T-helper 1 cell (primary cell): Measurements from ENCODE around the gene QRSL1.
"Not testable (repeated sequence)": the region's sequence is repeated elsewhere in the genome, so short reads cannot be mapped to it uniquely, and the experiment has no call there.

ENCODE experiments used
- DNase-seq, 5 donors: peaks; one replicate each; pipeline ENCODE4 v3.0.0-alpha.2; 2012 to 2020
- total RNA-seq, 4 donors: gene quantifications; one replicate each; lab custom pipeline; 2026; lab: John Stamatoyannopoulos, UW

The QRSL1 gene, protein sequence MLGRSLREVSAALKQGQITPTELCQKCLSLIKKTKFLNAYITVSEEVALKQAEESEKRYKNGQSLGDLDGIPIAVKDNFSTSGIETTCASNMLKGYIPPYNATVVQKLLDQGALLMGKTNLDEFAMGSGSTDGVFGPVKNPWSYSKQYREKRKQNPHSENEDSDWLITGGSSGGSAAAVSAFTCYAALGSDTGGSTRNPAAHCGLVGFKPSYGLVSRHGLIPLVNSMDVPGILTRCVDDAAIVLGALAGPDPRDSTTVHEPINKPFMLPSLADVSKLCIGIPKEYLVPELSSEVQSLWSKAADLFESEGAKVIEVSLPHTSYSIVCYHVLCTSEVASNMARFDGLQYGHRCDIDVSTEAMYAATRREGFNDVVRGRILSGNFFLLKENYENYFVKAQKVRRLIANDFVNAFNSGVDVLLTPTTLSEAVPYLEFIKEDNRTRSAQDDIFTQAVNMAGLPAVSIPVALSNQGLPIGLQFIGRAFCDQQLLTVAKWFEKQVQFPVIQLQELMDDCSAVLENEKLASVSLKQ
- total RNA-seq, result 12.7 to 19.5 (median 19.1) reads per million in 4 donors

DNA sequence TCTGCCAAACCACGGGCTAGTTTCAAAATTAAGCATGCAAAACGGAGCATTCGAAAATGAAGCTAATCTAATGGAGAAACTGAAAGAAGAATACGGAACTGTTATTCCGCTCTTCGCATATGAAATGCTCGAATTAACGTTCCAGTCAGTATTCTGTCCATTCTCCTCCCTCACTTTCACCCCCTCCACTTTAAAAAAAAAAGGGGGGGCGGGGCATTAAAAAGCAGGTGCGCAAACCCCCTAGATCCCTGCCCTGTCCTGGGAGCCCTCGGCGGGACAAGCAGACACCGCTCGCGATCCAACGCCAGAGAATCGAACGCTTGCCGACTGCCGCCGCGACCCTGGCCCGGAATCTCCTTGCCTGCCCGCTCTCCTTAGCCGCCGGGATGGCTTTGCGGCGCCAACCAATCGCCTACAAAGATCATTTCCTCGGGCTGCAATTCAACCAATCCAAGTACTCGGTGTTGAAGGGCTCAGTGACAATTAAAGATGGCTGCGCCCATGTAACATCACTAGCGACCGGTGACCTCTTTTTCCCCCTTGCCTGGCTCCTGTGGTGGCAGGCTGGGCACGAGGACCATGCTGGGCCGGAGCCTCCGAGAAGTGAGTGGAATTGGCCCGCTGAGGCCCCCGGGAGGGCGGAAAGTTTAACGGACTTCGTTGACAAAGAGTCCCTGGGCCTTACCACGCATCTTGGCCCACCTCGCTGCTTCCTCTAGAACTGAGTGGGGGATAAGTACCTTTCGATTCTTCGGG lies at the start of gene QRSL1, which contains the start of gene RTN4IP1:
Gene QRSL1 (plus strand): TSS at position 476 of the 756 bp plus-strand sequence. CDS start 104 bp downstream, at position 580.
Gene RTN4IP1 (minus strand): TSS at position 396 of the 756 bp plus-strand sequence. CDS start 477 bp downstream, outside the sequence.
- DNase-seq, result peak; percentile 63 to 92 (median 80)

DNA sequence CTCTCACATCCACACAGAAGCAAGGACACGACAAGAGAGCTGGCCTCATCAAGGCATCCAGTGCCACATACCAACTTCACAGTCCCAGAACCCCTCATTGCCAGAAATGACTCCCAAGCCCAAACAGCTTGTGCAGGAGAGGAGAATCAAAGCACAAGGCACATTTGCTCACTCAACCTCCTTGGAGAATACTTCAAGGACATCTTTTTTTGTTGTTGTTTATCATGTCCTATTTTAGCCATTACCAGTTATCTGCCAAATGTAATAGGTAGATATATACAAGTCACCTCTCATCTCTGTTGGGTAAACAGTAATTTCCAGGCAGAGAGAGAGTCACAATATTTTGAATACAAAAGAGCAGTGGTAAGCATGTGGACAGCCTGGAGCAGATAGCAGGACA lies 47.9 kb upstream of the QRSL1 start:
- DNase-seq, result no peak

DNA sequence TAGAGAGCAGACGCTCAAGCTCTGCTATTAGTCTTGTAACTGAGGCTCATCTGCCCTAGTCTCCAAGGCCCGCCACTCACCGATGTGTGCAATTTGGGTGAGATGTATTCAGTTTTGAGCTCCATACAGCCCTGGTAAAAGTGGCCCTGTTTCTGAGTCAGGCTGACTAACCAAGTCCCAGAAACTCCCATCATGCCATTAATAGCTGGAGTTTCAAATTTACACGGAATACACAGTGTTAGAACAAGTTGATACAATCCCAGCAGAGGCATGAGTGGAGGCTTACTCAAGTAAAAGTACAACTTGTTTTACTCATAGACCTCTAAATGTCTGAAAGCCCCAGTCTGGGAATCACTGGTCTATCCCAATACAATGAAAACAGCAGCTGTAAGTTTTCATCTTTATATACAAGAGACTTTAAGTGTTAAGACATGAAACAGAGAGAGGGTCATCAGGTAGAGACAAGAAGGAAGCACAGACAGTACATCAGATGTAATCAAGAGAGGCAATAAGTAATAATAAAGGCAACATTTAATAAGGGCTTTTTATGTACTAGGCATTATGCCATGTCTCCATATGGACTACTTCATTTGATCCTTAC lies 42.5 kb upstream of the QRSL1 start:
- no peak for DNase-seq

DNA sequence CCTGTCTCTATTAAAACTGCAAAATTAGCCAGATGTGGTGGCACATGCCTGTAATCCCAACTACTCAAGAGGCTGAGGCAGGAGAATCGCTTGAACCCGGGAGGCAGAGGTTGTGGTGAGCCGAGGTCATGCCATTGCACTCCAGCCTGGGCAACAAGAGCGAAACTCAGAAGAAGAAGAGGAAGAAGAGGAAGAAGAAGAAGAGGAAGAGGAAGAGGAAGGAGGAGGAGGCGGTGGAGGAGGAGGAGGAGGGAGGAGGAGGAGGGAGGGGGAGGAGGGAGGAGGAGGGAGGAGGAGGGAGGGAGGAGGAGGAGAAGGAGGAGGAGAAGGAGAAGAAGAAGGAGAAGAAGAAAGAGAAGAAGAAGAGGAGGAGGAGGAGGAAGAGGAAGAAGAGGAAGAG lies 40.4 kb upstream of the QRSL1 start:
- DNase-seq, result not testable (repeated sequence)

DNA sequence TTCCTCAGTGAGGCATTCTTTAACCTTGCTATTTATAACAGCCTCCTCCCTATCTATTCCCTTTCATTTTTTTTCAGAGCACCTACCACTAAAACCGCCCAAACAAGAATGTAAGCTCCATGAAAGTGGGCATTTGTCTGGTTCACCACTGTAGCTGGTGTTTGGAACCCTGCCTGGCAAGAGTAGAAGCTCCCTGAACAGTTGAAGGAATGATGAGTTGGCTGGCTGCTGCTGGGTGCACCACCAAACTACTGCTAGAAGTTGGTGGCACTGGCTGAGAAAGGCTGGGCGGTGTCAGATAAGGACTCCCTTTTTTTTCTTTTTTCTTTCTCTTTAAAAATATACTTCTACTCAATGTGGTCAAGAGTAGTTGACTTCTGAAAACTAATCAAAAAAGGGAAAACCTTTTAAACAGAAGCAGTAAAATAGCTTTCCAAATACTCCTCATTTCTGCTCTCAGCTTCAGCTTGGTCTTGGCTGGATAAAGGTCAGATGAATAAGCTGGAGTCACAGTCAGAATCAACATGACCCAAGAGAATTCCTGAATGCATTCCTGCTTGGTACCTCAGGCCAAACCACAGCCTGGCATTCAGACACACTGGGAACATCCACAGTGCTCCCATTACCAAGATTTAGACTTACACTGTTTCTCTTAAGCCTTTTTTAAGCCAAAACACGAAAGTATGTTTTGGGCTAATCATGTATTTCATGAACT lies 38.1 kb upstream of the QRSL1 start:
- no peak for DNase-seq

DNA sequence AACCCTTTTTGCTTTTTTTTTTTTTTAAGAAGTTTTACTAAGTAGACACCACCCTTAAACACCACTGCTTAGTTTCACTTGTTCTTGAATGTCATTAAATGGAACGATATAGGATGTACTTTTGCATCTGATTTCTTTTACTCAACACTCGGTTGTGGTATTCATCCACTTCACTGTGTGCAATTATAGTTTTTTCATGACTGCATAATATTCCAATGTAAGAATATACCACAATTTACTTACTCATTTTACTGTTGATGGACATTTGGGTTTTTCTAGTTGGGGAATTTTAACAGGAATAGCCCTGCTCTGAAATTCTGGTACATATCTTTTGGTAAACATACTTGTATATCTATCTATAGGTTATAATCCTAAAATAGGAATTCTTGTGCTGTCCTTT lies 29.9 kb upstream of the QRSL1 start:
- no peak for DNase-seq

DNA sequence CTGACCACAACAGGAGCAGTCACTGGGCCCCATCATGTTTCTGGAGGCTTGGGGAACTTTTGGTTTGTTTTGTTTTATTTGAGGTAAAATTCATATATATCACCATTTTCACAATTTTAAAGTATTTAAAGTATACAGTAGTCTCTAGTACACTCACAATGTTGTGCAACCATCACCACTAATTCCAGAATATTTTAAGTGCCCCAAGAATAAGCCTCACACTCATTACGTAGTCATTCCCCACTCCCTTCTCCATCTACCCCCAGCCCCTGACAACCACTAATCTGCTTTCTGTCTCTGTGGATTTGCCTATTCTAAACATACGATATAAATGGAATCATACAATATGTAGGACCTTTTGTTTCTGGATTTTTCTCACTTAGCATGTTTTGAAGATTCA lies 29.0 kb upstream of the QRSL1 start:
- no peak for DNase-seq

DNA sequence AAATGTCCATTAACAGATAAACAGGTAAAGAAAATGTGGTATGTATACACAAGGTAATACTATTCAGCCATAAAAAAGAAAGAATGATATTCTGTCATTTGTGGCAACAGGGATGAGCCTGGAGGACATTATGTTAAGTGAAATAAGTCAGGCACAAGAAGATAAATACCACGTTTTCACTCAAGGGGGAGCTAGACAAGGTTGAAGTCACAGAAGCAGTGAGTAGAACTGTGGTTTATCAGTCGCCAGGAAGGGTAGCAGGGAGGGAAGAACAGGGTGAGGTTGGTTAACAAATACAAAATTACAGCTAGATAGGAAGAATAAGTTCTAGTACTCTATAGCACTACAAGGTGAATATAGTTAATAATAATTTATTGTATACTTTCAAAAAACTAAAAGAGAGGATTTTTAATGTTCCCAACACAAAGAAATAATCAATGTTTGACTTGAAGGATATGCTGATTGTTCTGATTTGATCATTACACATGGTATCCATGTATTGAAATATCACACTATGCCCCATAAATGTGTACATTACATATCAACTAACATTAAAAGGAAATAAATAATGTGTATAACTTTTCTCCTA lies 21.2 kb upstream of the QRSL1 start:
- DNase-seq, result peak in 1 of 5 donors; percentile 65

DNA sequence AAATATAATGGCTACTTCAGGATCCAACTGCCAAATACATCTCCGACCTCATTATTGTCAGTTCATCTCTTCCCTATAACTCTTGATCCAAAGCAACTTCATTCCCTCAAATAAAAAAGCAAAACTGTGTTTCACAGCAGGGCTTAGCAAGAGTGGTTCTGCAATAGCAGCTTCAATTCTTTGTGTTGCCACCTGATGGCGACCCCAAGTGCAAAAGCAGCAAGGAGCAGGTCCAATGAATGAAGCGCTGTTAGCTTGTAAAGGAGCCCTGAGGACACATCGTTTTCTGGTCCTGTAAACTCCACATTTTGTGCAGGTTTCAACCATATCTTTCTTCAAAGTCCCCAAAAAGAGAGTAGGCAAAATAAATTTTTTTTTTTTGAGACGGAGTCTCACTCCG lies 19.7 kb upstream of the QRSL1 start:
- peak in 1 of 5 donors; percentile 33 for DNase-seq

DNA sequence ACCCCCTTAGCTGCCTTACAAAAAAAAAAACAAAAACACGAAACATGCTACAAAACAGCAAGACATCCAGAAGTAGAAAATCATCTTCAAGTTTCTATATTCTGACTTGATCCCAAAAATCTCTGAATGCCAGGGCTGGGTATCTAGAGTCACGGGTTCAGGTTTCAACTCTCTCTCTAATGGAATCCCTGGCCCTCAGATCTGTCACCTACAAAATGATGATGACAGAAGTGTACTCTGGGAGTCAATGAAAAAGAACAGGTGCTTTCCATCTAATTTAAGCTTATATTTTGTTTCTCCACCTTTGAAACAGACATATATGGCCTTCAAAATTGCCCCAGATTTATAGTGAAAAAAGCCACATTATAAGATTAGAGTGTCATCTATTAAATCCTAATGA lies 18.3 kb upstream of the QRSL1 start:
- no peak for DNase-seq

DNA sequence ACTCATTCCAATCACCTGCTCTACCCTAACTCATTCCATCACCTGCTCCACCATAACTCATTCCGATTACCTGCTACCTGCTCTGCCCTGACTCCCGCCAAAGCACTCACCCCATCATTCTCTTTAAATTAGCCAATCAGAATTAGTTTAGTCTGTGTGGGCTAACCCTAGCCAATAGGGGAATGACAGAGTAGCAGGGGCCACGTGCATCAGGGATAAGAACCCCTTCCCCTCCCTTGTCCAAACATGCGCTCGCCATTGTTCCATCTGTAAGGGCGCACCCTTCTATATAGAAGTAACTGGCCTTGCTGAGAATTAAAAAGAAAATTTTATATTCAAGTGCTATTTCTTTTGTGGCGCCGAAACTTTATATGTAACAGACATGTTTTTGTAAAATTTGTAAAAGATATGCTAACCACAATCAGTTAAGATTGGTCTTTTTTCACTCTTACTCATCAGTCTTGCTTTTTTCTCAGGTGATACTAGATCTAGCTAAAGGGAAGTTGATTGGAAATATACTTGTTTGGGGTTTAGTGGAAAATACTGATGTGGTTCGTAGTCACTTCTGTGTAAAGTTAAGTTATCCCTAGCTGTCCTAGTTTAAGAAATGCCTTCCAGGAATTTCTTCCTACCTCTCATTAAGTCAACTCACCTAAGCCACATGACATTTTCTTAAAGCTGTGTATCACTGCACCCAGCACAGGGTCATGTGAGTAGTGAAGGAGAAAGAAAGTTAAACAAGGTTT lies 16.5 kb upstream of the QRSL1 start:
- no peak for DNase-seq

DNA sequence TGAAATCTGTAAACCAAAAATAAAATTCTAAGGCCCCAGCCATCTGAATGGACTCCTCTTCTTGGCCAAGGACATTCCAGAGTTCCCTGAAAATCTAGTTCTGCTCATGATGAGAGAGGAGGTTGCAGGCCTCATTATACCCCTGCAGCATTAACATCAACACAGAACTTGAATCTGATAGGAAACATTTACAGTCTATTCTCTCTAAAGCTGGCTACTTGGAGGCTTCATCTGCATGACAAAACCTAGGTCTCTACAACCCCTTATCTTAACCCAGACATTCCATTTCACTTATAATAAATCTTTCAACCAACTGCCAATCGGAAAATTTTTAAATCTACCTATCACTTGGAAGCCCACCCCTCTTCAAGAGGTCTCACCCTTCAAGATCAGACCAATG lies 15.8 kb upstream of the QRSL1 start:
- no peak for DNase-seq

DNA sequence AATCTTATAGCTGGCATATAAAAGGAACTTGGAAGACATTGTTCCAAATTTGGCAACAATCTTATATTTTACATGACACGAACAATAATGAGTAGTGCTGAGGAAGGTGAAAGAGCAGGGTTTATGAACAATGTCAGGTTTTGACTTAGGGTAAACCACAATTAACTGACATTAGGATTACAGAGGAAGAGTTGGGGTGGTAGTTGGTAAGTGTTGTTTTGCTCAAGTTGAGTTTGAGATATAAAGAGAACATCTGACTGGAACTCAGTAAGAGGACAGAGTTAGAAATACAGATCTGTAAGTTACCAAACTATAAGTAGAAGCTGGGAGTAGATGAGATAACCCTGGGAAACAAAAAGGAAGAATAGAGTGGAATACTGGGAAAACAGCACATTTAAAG lies 15.2 kb upstream of the QRSL1 start:
- DNase-seq, result no peak

DNA sequence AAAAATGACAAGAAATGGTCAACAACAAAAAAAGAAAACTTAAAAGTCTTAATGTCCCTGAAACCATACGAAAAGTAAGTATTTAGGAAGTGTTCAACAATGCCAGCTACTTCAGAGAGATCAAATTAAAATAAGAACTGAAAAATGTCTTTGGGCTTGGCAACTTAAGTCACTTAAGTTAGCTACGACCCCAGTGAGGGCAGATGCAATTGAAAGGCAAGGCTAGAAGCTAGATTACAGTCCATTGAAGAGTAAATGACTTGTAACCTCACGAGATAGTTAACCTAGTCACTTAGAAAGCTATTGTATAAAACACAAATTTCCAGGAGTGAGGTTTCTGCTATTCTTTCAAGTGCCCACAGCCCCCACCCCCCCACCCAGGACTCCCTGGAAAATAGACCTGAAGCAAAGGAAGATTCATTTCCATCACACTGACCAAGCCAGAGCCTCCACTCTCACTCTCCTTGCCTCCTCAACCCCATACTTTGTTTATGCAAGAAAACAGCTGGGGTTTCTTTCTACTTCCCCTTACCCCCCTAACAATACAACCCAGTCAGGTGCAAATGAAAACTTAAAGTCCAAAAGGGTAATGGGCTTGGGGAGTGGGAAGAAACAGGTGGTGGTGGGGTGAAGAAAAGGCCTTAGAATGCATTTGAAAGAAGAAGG lies 14.7 kb upstream of the QRSL1 start:
- DNase-seq, result no peak

DNA sequence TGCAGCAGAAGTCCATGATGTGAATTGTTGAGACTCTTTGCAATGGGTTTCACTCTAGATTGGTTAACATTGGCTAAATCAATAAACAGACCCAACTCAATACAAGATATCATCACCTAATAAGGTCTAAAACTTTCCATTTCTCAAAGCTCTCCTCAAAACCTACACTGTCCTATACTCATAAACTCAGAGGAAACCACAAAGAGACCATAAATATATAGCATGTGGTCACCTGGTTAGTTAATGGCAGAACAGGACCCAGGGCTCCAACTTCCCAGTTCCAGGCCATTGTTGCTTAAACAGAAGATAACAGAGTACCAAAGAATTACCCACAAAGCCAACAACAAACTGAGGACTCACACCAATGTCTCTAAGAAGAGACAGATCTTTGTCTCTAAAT lies 12.1 kb upstream of the QRSL1 start:
- no peak for DNase-seq

DNA sequence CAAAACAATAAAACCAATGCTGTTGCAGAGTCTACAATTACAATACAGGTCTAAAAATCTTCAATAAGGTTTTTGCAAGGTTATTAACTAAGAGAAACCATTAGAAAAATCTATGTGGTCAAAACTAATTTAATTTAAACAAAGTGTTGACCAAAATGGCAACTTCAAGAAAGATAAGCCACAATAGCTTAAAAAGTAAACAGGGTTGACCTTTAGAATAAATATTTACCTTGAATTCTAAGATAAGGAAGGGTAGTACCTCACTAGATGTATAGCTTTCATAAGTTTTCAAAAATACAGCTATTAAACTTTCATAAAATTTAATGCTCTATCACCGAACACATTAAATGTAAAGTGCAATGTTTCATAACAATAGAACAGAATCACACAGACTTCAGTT lies 11.5 kb upstream of the QRSL1 start:
- no peak for DNase-seq

DNA sequence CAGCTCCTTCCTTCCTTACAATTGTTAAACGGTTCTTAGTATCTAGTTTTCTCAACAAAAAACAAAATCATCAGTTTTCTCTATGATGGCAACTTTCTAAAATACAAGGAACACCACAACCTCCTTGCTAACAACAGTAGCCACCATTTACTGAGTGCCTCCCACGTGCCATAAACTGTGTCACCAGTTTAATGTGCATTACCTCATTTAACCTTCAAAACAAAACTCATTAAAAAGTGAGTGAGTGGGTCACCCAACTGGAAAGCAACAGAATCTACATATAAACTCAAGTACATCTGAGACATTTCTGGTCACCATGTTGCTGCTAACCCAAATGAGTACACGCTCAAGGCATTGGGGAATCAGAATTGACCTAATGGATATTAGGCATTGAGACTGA lies 11.1 kb upstream of the QRSL1 start:
- no peak for DNase-seq

DNA sequence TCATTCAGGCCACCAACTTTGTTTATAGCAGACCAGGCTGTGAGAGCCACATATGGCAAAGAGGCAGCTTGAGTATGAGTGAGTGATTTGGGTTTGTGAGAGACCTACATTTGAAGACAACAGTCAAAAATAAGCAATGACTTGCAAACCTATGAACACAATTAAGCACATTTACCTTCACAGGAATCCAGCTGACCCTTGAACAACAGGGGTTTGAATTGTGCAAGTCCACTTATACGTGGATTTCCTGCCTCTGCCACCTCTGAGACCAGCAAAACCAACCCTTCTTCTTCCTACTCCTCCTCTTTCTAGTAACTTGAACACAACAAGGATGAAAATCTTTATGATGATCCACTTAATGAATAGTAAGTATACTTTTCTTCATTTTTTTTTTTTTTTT lies 10.2 kb upstream of the QRSL1 start:
- no peak for DNase-seq

DNA sequence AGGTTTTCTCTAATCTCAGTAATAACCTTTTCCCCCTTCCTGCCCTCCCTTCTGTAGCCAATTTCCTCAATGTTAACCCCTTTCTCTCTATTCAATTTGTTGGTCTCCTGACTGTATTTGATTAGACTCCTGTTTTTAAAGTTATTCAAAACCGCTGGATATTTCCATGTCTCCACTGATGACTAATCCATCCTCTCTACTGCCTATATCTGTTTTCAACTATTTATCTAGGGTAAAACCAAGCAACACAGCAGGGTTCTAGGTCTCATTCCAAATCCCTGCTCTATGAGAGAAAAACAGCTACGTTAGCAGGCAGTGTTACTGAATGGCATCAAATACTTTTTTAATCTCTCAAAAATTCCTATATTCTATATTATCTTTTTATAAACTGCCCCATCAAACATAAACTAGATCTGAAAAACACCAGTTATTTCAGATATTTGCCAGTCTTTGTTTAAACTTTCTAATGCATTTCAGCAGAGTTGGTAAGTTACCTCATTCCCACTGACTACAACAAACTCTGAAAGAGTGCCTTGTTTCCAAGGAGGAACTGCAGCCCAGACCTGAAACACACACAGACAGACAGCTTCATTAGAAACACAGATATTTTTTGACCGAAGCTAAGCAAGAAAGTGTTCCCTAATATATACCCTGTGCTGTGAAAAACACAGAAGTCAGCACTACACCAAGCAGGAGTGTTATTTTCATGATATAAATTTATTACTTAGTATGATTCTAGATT lies 8.3 kb upstream of the QRSL1 start:
- no peak for DNase-seq

DNA sequence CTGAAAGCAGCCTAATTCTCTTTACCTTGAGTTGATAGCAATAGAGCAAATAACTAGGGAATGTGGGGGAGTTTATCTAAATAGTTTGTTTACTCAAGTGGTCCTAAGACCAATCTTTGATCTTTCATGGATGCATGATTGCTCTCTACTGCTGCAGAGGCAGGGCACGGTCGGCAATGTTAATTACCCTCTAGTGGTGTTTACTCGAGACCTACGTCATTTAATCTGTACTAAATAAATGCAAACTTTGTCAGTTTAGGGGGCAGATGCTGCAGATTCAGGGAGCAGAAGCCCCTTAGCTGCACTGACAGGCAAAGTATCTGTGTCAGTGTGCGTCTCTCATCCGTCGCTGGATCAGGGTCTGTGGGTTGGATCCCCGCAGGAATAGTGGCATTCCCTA lies 7.0 kb upstream of the QRSL1 start:
- no peak for DNase-seq
